ENCODE measurements around the gene CWC27.

DNA sequence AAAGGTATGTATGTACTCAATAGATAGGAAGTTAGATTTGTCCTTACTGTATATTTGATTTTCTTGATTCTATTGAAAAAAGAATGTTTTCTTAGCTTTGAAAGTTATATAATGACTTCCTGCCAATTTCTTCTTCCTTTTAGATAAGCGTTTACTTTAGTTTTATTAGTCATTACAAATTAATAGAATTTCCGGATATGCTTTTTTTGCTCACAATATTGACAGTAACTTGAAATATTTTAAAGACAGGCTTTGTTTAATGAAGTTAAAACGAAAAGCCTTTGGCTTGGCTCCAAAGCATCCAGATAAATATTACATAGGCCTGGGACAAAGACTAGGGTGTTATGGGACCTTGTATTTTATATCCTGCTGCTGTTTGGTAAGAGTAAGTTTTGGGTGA lies 49.5 kb downstream of the CWC27 start:
- TF ChIP-seq, protein P1, sequence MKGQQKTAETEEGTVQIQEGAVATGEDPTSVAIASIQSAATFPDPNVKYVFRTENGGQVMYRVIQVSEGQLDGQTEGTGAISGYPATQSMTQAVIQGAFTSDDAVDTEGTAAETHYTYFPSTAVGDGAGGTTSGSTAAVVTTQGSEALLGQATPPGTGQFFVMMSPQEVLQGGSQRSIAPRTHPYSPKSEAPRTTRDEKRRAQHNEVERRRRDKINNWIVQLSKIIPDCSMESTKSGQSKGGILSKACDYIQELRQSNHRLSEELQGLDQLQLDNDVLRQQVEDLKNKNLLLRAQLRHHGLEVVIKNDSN (CRISPR knock-in tag; IDR thresholded peaks at IDR 0.05), result no peak
- TF ChIP-seq, protein P2, sequence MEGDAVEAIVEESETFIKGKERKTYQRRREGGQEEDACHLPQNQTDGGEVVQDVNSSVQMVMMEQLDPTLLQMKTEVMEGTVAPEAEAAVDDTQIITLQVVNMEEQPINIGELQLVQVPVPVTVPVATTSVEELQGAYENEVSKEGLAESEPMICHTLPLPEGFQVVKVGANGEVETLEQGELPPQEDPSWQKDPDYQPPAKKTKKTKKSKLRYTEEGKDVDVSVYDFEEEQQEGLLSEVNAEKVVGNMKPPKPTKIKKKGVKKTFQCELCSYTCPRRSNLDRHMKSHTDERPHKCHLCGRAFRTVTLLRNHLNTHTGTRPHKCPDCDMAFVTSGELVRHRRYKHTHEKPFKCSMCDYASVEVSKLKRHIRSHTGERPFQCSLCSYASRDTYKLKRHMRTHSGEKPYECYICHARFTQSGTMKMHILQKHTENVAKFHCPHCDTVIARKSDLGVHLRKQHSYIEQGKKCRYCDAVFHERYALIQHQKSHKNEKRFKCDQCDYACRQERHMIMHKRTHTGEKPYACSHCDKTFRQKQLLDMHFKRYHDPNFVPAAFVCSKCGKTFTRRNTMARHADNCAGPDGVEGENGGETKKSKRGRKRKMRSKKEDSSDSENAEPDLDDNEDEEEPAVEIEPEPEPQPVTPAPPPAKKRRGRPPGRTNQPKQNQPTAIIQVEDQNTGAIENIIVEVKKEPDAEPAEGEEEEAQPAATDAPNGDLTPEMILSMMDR (IDR thresholded peaks at IDR 0.05), result no peak
- TF ChIP-seq NFE2L1 (CRISPR knock-in tag; IDR thresholded peaks at IDR 0.05) (no peak), SP1 (CRISPR knock-in tag; conservative IDR thresholded peaks at IDR 0.05) (no peak), RELA (CRISPR knock-in tag; IDR thresholded peaks at IDR 0.05; ENCODE audit: borderline replicate concordance) (no peak), ZNF263 (CRISPR knock-in tag; IDR thresholded peaks at IDR 0.05; ENCODE audit: low read depth) (no peak)
- TF ChIP-seq, protein P3, sequence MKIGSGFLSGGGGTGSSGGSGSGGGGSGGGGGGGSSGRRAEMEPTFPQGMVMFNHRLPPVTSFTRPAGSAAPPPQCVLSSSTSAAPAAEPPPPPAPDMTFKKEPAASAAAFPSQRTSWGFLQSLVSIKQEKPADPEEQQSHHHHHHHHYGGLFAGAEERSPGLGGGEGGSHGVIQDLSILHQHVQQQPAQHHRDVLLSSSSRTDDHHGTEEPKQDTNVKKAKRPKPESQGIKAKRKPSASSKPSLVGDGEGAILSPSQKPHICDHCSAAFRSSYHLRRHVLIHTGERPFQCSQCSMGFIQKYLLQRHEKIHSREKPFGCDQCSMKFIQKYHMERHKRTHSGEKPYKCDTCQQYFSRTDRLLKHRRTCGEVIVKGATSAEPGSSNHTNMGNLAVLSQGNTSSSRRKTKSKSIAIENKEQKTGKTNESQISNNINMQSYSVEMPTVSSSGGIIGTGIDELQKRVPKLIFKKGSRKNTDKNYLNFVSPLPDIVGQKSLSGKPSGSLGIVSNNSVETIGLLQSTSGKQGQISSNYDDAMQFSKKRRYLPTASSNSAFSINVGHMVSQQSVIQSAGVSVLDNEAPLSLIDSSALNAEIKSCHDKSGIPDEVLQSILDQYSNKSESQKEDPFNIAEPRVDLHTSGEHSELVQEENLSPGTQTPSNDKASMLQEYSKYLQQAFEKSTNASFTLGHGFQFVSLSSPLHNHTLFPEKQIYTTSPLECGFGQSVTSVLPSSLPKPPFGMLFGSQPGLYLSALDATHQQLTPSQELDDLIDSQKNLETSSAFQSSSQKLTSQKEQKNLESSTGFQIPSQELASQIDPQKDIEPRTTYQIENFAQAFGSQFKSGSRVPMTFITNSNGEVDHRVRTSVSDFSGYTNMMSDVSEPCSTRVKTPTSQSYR (CRISPR knock-in tag; IDR thresholded peaks at IDR 0.05), result no peak
- TF ChIP-seq, protein P4, sequence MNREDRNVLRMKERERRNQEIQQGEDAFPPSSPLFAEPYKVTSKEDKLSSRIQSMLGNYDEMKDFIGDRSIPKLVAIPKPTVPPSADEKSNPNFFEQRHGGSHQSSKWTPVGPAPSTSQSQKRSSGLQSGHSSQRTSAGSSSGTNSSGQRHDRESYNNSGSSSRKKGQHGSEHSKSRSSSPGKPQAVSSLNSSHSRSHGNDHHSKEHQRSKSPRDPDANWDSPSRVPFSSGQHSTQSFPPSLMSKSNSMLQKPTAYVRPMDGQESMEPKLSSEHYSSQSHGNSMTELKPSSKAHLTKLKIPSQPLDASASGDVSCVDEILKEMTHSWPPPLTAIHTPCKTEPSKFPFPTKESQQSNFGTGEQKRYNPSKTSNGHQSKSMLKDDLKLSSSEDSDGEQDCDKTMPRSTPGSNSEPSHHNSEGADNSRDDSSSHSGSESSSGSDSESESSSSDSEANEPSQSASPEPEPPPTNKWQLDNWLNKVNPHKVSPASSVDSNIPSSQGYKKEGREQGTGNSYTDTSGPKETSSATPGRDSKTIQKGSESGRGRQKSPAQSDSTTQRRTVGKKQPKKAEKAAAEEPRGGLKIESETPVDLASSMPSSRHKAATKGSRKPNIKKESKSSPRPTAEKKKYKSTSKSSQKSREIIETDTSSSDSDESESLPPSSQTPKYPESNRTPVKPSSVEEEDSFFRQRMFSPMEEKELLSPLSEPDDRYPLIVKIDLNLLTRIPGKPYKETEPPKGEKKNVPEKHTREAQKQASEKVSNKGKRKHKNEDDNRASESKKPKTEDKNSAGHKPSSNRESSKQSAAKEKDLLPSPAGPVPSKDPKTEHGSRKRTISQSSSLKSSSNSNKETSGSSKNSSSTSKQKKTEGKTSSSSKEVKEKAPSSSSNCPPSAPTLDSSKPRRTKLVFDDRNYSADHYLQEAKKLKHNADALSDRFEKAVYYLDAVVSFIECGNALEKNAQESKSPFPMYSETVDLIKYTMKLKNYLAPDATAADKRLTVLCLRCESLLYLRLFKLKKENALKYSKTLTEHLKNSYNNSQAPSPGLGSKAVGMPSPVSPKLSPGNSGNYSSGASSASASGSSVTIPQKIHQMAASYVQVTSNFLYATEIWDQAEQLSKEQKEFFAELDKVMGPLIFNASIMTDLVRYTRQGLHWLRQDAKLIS (CRISPR knock-in tag; IDR thresholded peaks at IDR 0.05; ENCODE audit: borderline replicate concordance), result no peak
- TF ChIP-seq, protein P5, sequence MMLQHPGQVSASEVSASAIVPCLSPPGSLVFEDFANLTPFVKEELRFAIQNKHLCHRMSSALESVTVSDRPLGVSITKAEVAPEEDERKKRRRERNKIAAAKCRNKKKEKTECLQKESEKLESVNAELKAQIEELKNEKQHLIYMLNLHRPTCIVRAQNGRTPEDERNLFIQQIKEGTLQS (CRISPR knock-in tag; conservative IDR thresholded peaks at IDR 0.05), result no peak

All from WTC11 (cell line).